RWPE2 (cell line): ENCODE measurements around the gene RPTOR.

Experiments used
- ATAC-seq: fragments of 200-7000 bp; cut with Tn5 transposase; 3 replicates; pipeline ENCODE4 v1.9.1; 2021; ENCODE audit warnings: low read depth
- DNase-seq: peaks from one replicate; pipeline ENCODE4 v3.0.0-alpha.2; 2020; ENCODE audit warnings: low spot score
- H3K27ac ChIP-seq: fragments of 450-650 bp; 2 replicates; pipeline ENCODE4 v1.5.1; 2017; ENCODE audit warnings: mild to moderate bottlenecking; ENCODE audit not compliant: poor library complexity, severe bottlenecking
- H3K27me3 ChIP-seq: fragments of 250-450 bp; sonication (Bioruptor Pico); 2 replicates; pipeline ENCODE4 v1.5.1; 2021; ENCODE audit warnings: mild to moderate bottlenecking, moderate library complexity; ENCODE audit not compliant: insufficient read depth, poor library complexity, severe bottlenecking
- H3K36me3 ChIP-seq: fragments of 250-450 bp; sonication (Bioruptor Pico); 2 replicates; pipeline ENCODE4 v1.5.1; 2020; ENCODE audit warnings: low read depth, mild to moderate bottlenecking, moderate library complexity
- H3K4me1 ChIP-seq: fragments of 250-450 bp; sonication (Bioruptor Pico); 2 replicates; pipeline ENCODE4 v1.5.1; 2021; ENCODE audit warnings: mild to moderate bottlenecking, moderate library complexity; ENCODE audit not compliant: insufficient read depth, poor library complexity, severe bottlenecking
- H3K4me3 ChIP-seq: fragments of 250-450 bp; sonication (Bioruptor Pico); 2 replicates; pipeline ENCODE4 v1.5.1; 2021; ENCODE audit warnings: mild to moderate bottlenecking, moderate library complexity; ENCODE audit not compliant: severe bottlenecking
- H3K9me3 ChIP-seq: fragments of 250-450 bp; sonication (Bioruptor Pico); 2 replicates; pipeline ENCODE4 v1.5.1; 2021; ENCODE audit warnings: mild to moderate bottlenecking, moderate library complexity; ENCODE audit not compliant: severe bottlenecking
- TF ChIP-seq, protein P1 (sequence below): fragments of 450-650 bp; IDR thresholded peaks from one replicate; pipeline ENCODE4 v1.5.1; 2017; ENCODE audit warnings: mild to moderate bottlenecking, moderate library complexity; ENCODE audit not compliant: poor library complexity, severe bottlenecking

RPTOR gene

DNA sequence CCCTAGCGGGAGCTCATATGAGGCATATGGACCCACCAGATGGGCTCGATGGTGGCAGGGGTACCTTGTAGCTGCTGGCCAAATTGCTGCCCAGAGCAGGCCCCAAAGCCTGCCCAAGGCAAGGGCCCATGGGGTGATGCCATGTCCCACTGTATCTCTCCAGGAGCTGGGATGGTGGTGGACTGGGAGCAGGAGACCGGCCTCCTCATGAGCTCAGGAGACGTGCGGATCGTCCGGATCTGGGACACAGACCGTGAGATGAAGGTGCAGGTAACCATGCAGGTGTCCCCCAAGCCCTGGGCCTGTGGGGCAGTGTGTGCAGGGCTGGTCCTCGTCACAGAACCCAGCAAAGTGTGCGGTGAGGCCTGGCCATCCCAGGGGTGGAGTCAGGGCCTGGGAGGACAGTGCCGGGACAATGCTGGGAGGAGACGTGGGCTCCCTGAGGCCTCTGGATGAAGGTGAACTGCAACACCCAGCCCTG lies 412.9 kb downstream of the RPTOR start:
- Histone ChIP-seq H3K9me3 (no peaks in the 10 kb centered on the region), H3K4me3 (no peak overlapping the region), H3K4me1 (no peaks in the 10 kb centered on the region), H3K27me3 (no peaks in the 10 kb centered on the region), H3K36me3 (no peaks in the 10 kb centered on the region), H3K27ac (no peak overlapping the region)
- ATAC-seq (no peak), DNase-seq (no peak)
- TF ChIP-seq, protein P1, sequence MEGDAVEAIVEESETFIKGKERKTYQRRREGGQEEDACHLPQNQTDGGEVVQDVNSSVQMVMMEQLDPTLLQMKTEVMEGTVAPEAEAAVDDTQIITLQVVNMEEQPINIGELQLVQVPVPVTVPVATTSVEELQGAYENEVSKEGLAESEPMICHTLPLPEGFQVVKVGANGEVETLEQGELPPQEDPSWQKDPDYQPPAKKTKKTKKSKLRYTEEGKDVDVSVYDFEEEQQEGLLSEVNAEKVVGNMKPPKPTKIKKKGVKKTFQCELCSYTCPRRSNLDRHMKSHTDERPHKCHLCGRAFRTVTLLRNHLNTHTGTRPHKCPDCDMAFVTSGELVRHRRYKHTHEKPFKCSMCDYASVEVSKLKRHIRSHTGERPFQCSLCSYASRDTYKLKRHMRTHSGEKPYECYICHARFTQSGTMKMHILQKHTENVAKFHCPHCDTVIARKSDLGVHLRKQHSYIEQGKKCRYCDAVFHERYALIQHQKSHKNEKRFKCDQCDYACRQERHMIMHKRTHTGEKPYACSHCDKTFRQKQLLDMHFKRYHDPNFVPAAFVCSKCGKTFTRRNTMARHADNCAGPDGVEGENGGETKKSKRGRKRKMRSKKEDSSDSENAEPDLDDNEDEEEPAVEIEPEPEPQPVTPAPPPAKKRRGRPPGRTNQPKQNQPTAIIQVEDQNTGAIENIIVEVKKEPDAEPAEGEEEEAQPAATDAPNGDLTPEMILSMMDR, result no peak

DNA sequence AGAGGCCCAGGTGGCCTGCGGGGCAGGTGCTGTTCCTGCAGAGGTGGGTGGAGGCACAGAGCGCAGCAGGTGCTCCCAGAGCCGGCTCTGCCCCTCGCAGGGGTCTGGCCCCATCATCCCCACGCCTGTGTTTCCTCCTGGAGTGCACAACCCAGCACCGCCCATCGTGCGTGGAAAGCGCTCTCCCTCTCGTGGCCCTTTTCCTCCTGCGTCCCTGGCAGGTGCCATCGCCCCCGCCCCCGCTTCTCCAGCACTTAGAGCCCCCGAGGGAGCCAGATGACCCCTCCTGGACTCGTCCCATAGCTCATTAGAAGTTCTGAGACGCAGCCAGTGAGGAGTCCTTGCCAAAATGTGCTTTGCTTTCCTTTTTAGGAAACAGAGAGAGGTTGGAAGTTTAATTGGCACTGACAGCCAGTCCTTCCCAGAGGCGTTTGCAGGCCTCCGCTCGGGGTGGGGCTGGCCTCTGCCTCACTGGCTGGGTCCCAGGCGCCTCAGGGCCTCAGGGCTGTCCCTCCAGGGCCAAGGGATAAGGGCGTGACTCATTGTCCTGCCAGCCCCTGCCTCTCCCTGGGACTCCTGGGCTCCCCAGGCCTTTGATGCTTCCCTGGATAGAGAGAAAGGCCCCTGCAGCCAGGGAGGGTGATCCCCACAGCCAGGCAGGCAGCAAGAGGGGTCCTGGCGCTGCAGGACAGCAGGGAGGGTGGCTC lies 414.8 kb downstream of the RPTOR start:
- H3K27ac ChIP-seq, result no peak overlapping the region
- no peaks in the 10 kb centered on the region for H3K36me3 ChIP-seq
- ATAC-seq, result peak; percentile 41; the same call in 2 of the 3 replicates
- no peaks in the 10 kb centered on the region for H3K4me1 ChIP-seq
- no peaks in the 10 kb centered on the region for H3K9me3 ChIP-seq
- H3K27me3 ChIP-seq, result no peaks in the 10 kb centered on the region
- TF ChIP-seq, protein P1, result no peak
- no peak for DNase-seq
- no peak overlapping the region for H3K4me3 ChIP-seq

GRCh38 chr17:80960037-80960796 lies 415.6 kb downstream of the RPTOR start:
- Histone ChIP-seq H3K27me3 (no peaks in the 10 kb centered on the region), H3K4me3 (no peak overlapping the region), H3K36me3 (no peaks in the 10 kb centered on the region), H3K9me3 (no peaks in the 10 kb centered on the region), H3K27ac (no peak overlapping the region), H3K4me1 (no peaks in the 10 kb centered on the region)
- TF ChIP-seq, protein P1, result no peak
- ATAC-seq (peak; percentile 11; the same call in 1 of the 3 replicates), DNase-seq (no peak)

DNA sequence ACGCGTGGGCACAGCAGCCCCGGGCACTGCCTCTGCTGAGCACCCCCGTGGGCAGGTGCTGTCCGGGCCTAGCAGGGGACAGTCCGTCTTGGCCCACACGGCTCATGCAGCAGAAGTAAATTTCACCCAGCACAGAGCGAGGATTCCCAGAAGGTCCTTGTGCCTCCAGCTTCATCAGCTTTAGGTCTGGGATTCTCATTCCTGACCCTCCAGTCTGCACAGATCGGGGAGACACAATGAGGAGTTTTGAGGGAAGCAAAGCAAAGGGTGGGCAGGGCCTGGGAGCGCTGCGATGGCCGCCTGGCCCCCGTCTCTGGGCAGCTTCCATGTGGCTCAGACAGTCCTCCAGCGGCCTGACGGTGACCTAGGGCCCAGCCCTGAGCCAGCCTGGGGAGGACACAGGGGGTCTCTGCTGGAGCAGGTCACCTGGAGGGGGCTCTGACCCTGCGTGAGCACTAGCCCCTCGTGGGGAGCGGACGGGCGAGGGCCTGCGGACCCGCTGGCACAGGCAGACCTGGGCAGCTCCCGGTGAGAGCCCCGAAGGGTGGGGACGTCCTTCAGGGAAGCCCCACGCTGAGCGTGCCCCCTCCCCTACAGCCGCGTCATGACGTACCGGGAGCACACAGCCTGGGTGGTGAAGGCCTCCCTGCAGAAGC lies 416.3 kb downstream of the RPTOR start:
- no peaks in the 10 kb centered on the region for H3K36me3 ChIP-seq
- DNase-seq, result no peak
- no peak overlapping the region for H3K4me3 ChIP-seq
- no peaks in the 10 kb centered on the region for H3K27me3 ChIP-seq
- no peak for ATAC-seq
- no peaks in the 10 kb centered on the region for H3K4me1 ChIP-seq
- H3K27ac ChIP-seq, result no peak overlapping the region
- TF ChIP-seq, protein P1, result no peak
- no peaks in the 10 kb centered on the region for H3K9me3 ChIP-seq
